H1 (cell line): Measurements from ENCODE around the gene MCCD1. TPM values are rescaled to one million over a fixed set of nuclear protein-coding genes. Genes with fewer than 3 reads are reported as not detected.

Experiments used
- CTCF ChIA-PET: fragments of 300-600 bp; sonication (Branson Sonifier 250); formaldehyde crosslinking; loops from one replicate; lab custom pipeline; 2021; ENCODE audit not compliant: partially characterized antibody; lab: Charles Lee
- POLR2A ChIA-PET: fragments of 300-600 bp; sonication (Branson Sonifier 250); formaldehyde crosslinking; loops from one replicate; lab custom pipeline; 2021; ENCODE audit warnings: inconsistent platforms; ENCODE audit not compliant: partially characterized antibody; lab: Charles Lee
- DNase-seq, 2 experiments: peaks; one replicate each; pipeline versions ENCODE4 v3.0.0 to v3.0.0-alpha.2; 2010 to 2022; ENCODE audit warnings: low spot score in 2 of 2, low read depth in 1 of 2, mixed read lengths in 1 of 2
- FAIRE-seq: peaks from 2 replicates; lab custom pipeline; 2011; peaks lifted over from hg19 to GRCh38; lab: Jason Lieb, UNC
- H2AFZ ChIP-seq: 2 replicates; pipeline ENCODE4 v1.8.1; 2012; ENCODE audit warnings: low read length, inconsistent platforms
- H2AK5ac ChIP-seq: 2 replicates; pipeline ENCODE4 v1.6.1; 2013; ENCODE audit warnings: low read depth, low read length
- H2BK120ac ChIP-seq: replicated peaks from 2 replicates; pipeline ENCODE3; 2013; ENCODE audit warnings: low read depth, low read length, inconsistent platforms
- H2BK12ac ChIP-seq: 2 replicates; pipeline ENCODE4 v1.6.1; 2013; ENCODE audit warnings: low read depth, low read length
- H2BK15ac ChIP-seq: 2 replicates; pipeline ENCODE4 v1.6.1; 2013; ENCODE audit warnings: low read length
- H2BK20ac ChIP-seq: 2 replicates; pipeline ENCODE4 v1.6.1; 2013; ENCODE audit warnings: low read length
- H2BK5ac ChIP-seq: 2 replicates; pipeline ENCODE4 v1.6.1; 2013; ENCODE audit warnings: low read depth, low read length
- H3K14ac ChIP-seq: 2 replicates; pipeline ENCODE4 v1.6.1; 2013; ENCODE audit warnings: inconsistent platforms; ENCODE audit not compliant: insufficient read length
- H3K18ac ChIP-seq: 2 replicates; pipeline ENCODE4 v1.6.1; 2013; ENCODE audit warnings: low read length; ENCODE audit errors: extremely low read depth
- H3K23ac ChIP-seq: 2 replicates; pipeline ENCODE4 v1.6.1; 2013; ENCODE audit warnings: inconsistent platforms; ENCODE audit not compliant: insufficient read length
- H3K23me2 ChIP-seq: 2 replicates; pipeline ENCODE4 v1.6.1; 2013; ENCODE audit warnings: low read depth, low read length
- H3K27ac ChIP-seq: 2 replicates; pipeline ENCODE4 v1.6.1; 2011; ENCODE audit warnings: low read depth, low read length, inconsistent platforms
- H3K27me3 ChIP-seq, 4 experiments: replicated peaks in 1 of 4; 1 replicate in 1 of 4; 2 replicates in 3 of 4; pipeline versions ENCODE4 v1.6.1 to v1.8.1; 2011 to 2013; ENCODE audit warnings: low read length in 3 of 4, mild to moderate bottlenecking in 3 of 4, inconsistent platforms in 2 of 4, mixed read lengths in 2 of 4, moderate library complexity in 1 of 4; ENCODE audit not compliant: control insufficient read depth in 3 of 4, insufficient read depth in 3 of 4; ENCODE audit errors: extremely low read depth in 1 of 4
- H3K36me3 ChIP-seq, 4 experiments: 2 replicates each; pipeline versions ENCODE4 v1.6.1 to v1.8.1; 2011 to 2013; ENCODE audit warnings: mild to moderate bottlenecking in 4 of 4, low read length in 3 of 4, moderate library complexity in 2 of 4, control low read depth in 1 of 4, inconsistent platforms in 1 of 4; ENCODE audit not compliant: insufficient read depth in 4 of 4, control insufficient read depth in 2 of 4
- H3K4ac ChIP-seq: replicated peaks from 2 replicates; pipeline ENCODE3; 2013; ENCODE audit warnings: low read length, low read depth, mixed read lengths, inconsistent platforms; ENCODE audit not compliant: insufficient read length
- H3K4me1 ChIP-seq, 4 experiments: replicated peaks in 1 of 4; 1 replicate in 1 of 4; 2 replicates in 3 of 4; pipeline versions ENCODE4 v1.6.1 to v1.8.1; 2011 to 2013; ENCODE audit warnings: low read length in 3 of 4, inconsistent platforms in 2 of 4, mixed read lengths in 1 of 4; ENCODE audit not compliant: insufficient read depth in 4 of 4, control insufficient read depth in 3 of 4
- H3K4me2 ChIP-seq, 2 experiments: 2 replicates each; pipeline versions ENCODE4 v1.6.1 to v1.8.1; 2011 to 2013; ENCODE audit warnings: low read depth in 2 of 2, low read length in 2 of 2, control low read depth in 1 of 2, inconsistent platforms in 1 of 2, mild to moderate bottlenecking in 1 of 2; ENCODE audit not compliant: insufficient read depth in 1 of 2
- H3K4me3 ChIP-seq, 4 experiments: fragments of 200-600, 300-600 bp in 1 of 4; sonication (generic), shearing (Covaris generic), sonication (Bioruptor Twin) in 1 of 4; 2 replicates each; pipeline versions ENCODE4 v1.5.1 to v1.8.1; 2011 to 2016; ENCODE audit warnings: low read length in 4 of 4, low read depth in 3 of 4, control low read depth in 2 of 4, inconsistent platforms in 2 of 4, mild to moderate bottlenecking in 2 of 4, mixed read lengths in 1 of 4, moderate library complexity in 1 of 4; ENCODE audit not compliant: insufficient read depth in 2 of 4; ENCODE audit errors: extremely low read depth in 1 of 4
- H3K56ac ChIP-seq: replicated peaks from 2 replicates; pipeline ENCODE3; 2013; ENCODE audit warnings: low read depth, mild to moderate bottlenecking, mixed read lengths, low read length, inconsistent platforms; ENCODE audit not compliant: insufficient read length
- H3K79me1 ChIP-seq: 2 replicates; pipeline ENCODE4 v1.6.1; 2013; ENCODE audit warnings: low read depth, low read length, control low read depth
- H3K79me2 ChIP-seq, 2 experiments: 2 replicates each; pipeline versions ENCODE4 v1.6.1 to v1.8.1; 2012 to 2013; ENCODE audit warnings: low read length in 2 of 2, mild to moderate bottlenecking in 2 of 2, inconsistent platforms in 1 of 2; ENCODE audit not compliant: insufficient read depth in 2 of 2, control insufficient read depth in 1 of 2
- H3K9ac ChIP-seq, 4 experiments: replicated peaks in 1 of 4; 1 replicate in 1 of 4; 2 replicates in 3 of 4; pipeline versions ENCODE4 v1.6.1 to v1.8.1; 2011 to 2013; ENCODE audit warnings: low read depth in 3 of 4, low read length in 3 of 4, control low read depth in 2 of 4, mild to moderate bottlenecking in 2 of 4, moderate library complexity in 2 of 4, inconsistent platforms in 1 of 4; ENCODE audit errors: extremely low read depth in 1 of 4
- H3K9me3 ChIP-seq, 2 experiments: 2 replicates each; pipeline versions ENCODE4 v1.6.1 to v1.8.1; 2012 to 2013; ENCODE audit warnings: mild to moderate bottlenecking in 2 of 2, moderate library complexity in 2 of 2, control low read depth in 1 of 2, inconsistent platforms in 1 of 2, low read depth in 1 of 2, low read length in 1 of 2, mixed read lengths in 1 of 2; ENCODE audit not compliant: insufficient read depth in 2 of 2
- H4K20me1 ChIP-seq, 2 experiments: replicated peaks in 1 of 2; 2 replicates each; pipeline versions ENCODE3 to v1.8.1; 2011 to 2013; ENCODE audit warnings: inconsistent platforms in 2 of 2, low read length in 2 of 2, mild to moderate bottlenecking in 1 of 2; ENCODE audit not compliant: insufficient read depth in 2 of 2, control insufficient read depth in 1 of 2
- H4K5ac ChIP-seq: 2 replicates; pipeline ENCODE4 v1.6.1; 2013; ENCODE audit warnings: low read length, low read depth, mixed read lengths, inconsistent platforms; ENCODE audit not compliant: insufficient read length
- H4K8ac ChIP-seq: 2 replicates; pipeline ENCODE4 v1.8.0; 2013; ENCODE audit warnings: mild to moderate bottlenecking, moderate library complexity, low read length, inconsistent platforms; ENCODE audit not compliant: insufficient read depth; ENCODE audit errors: extremely low read depth
- H4K91ac ChIP-seq: replicated peaks from 2 replicates; pipeline ENCODE3; 2013; ENCODE audit warnings: low read length, mixed read lengths, inconsistent platforms; ENCODE audit not compliant: insufficient read length
- CBX5 ChIP-seq: fragments of 300-800, 300-1000 bp; sonication (generic); IDR thresholded peaks from 2 replicates; pipeline ENCODE4 v1.7.1; 2016; ENCODE audit warnings: antibody characterized with exemption, low read length, low read depth
- GTF2F1 ChIP-seq: IDR thresholded peaks from 2 replicates; pipeline ENCODE4 v1.6.1; 2012; ENCODE audit warnings: low read depth, low read length, improper control_type of control experiment, borderline replicate concordance
- HDAC6 ChIP-seq: IDR thresholded peaks from one replicate; pipeline ENCODE4 v1.7.1; 2012; ENCODE audit warnings: low read depth, mild to moderate bottlenecking, inconsistent platforms, low read length, moderate library complexity
- JUND ChIP-seq: IDR thresholded peaks from 2 replicates; pipeline ENCODE4 v1.6.1; 2011; ENCODE audit warnings: mild to moderate bottlenecking, improper control_type of control experiment, low read length
- KDM5A ChIP-seq: fragments of 200-600 bp; IDR thresholded peaks from 2 replicates; pipeline ENCODE4 v1.7.1; 2012; ENCODE audit warnings: mild to moderate bottlenecking, low read length, inconsistent platforms, mixed read lengths
- POLR2AphosphoS5 ChIP-seq: IDR thresholded peaks from 2 replicates; pipeline ENCODE4 v1.6.1; 2011; ENCODE audit warnings: low read depth, low read length
- RFX5 ChIP-seq: IDR thresholded peaks from 2 replicates; pipeline ENCODE4 v1.6.1; 2011; ENCODE audit warnings: low read depth, low read length, improper control_type of control experiment, borderline replicate concordance
- SIRT6 ChIP-seq: IDR thresholded peaks from one replicate; pipeline ENCODE4 v1.7.1; 2012; ENCODE audit warnings: low read length, inconsistent platforms
- SIX5 ChIP-seq: IDR thresholded peaks from 2 replicates; pipeline ENCODE4 v1.6.1; 2011; ENCODE audit warnings: mild to moderate bottlenecking, low read depth, low read length
- SP2 ChIP-seq: IDR thresholded peaks from 2 replicates; pipeline ENCODE4 v1.6.1; 2012; ENCODE audit warnings: mild to moderate bottlenecking, low read length, inconsistent platforms
- TBP ChIP-seq: IDR thresholded peaks from 2 replicates; pipeline ENCODE4 v1.6.1; 2011; ENCODE audit warnings: low read depth, low read length, improper control_type of control experiment
- TCF12 ChIP-seq: IDR thresholded peaks from 2 replicates; pipeline ENCODE4 v1.6.1; 2011; ENCODE audit warnings: low read depth, mild to moderate bottlenecking, low read length
- WGBS, 2 experiments: shearing (Covaris generic) in 1 of 2; methylation state at CpG; one replicate each; pipeline versions ENCODE4 v1.1.6 to v1.1.7; 2013 to 2015; ENCODE audit warnings: low lambda C conversion rate in 2 of 2, mixed read lengths in 2 of 2, inconsistent platforms in 1 of 2, low coverage in 1 of 2, missing lambda C conversion rate in 1 of 2; ENCODE audit not compliant: insufficient replicate concordance in 2 of 2, insufficient coverage in 1 of 2, insufficient read length in 1 of 2; ENCODE audit errors: extremely low coverage in 1 of 2, missing lambda C conversion rate in 1 of 2; 5-methylcytosine and 5-hydroxymethylcytosine counted together
- polyA plus RNA-seq, 7 experiments: library from polyadenylated mRNA; depleted of rRNA in 3 of 7; stranded (reverse) in 5 of 7; unstranded in 2 of 7; fragments of >200 nt in 5 of 7; fragments of 200-250 nt in 2 of 7; gene quantifications; 1 replicate in 5 of 7; 2 replicates in 1 of 7; 4 replicates in 1 of 7; pipeline versions ENCODE4 v1.2.1 to v1.2.3, GENCODE V29; 2011 to 2013; ENCODE audit warnings: missing spikeins in 2 of 7, mixed read lengths in 2 of 7
- total RNA-seq: library from RNA; stranded (reverse); fragmentation: NEBNext Ultra II Directional; extraction: Animal tissue kit (Norgen Biotek cat#: 25700); gene quantifications from 2 replicates; pipeline ENCODE4 v1.2.1, GENCODE V29; 2021

MCCD1 gene
- total and polyA plus RNA-seq, 2 of the 8 experiments (the other 6 are each of a cell fraction or from before 2014, with no cell fraction given) = not detected

DNA sequence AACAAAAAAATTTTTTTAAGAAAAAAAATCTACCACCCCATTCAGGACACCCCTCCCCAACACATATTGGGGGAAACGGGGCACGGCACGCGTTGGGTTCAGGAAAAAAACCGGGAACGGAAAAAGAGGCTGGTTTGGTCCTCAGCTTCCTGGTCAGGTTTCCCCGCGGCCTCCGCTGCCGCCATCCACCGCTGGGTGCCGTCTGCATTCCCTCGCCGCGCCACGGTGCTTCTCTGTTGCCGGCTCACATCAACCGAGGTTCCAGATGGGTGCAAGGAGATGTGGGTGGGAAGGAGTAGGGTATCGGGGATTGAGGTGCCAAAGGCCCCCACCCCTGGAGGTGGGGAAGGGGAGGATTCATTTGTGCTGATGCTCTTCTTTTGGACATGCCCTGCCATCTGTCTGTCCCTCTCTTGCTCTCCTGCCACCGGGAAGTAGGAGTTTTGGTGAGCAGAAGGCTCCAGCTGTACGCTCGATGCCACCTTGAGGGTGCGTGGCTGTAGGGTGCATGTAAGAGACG is 5.8 kb downstream of the MCCD1 start:
- H3K79me1 ChIP-seq = peaks cover 10% of the 10 kb centered on the region; the same call in 1 of the 2 replicates
- CTCF ChIA-PET = interaction anchor here (0.7 kb wide), 1 partner anchor 64 kb away, joined by 3 read pairs; no protein-coding TSS in a partner anchor
- 93% methylated on average over 18 of the region's 24 CpGs; no CpG with 5 or more reads in 1 of the 2 experiments for WGBS, 2 experiments
- TF ChIP-seq SIX5 (no peak), KDM5A (no peak), SP2 (no peak), HDAC6 (no peak), CBX5 (no peak), RFX5 (no peak), GTF2F1 (no peak), POLR2AphosphoS5 (no peak), TCF12 (no peak), TBP (no peak), JUND (no peak), SIRT6 (no peak)

More for the DNA sequence above, 5.8 kb downstream of the MCCD1 start:
- H3K9ac ChIP-seq = no peak overlapping the region
- H4K8ac ChIP-seq = peak overlapping the region; percentile 1; the same call in 1 of the 2 replicates
- no peak overlapping the region for H3K4me3 ChIP-seq
- H3K14ac ChIP-seq = no peak overlapping the region
- peaks cover 15 to 51% of the 10 kb centered on the region in 2 experiments for H3K79me2 ChIP-seq
- no peak overlapping the region for H3K56ac ChIP-seq
- no peak for DNase-seq
- H3K18ac ChIP-seq = no peak overlapping the region
- no peak overlapping the region for H2BK15ac ChIP-seq
- H2BK20ac ChIP-seq = no peak overlapping the region
- no peak overlapping the region for H3K23ac ChIP-seq
- no peak overlapping the region for H3K4me2 ChIP-seq
- no peak overlapping the region for H2BK5ac ChIP-seq
- no peaks in the 10 kb centered on the region for H3K27me3 ChIP-seq
- H2AK5ac ChIP-seq = no peak overlapping the region
- no peak for FAIRE-seq
- H3K9me3 ChIP-seq = no peaks in the 10 kb centered on the region
- no peak overlapping the region for H4K91ac ChIP-seq
- POLR2A ChIA-PET = interaction anchor here (0.8 to 18.4 kb wide), 12 partner anchors 4 to 117 kb away, joined by 3 to 428 read pairs (median 5); partner anchors contain the start of genes ATP6V1G2, DDX39B, MCCD1 and NCR3
- no peak overlapping the region for H2BK12ac ChIP-seq
- H2AFZ ChIP-seq = no peak overlapping the region
- no peak overlapping the region for H4K5ac ChIP-seq
- H3K4me1 ChIP-seq = peaks cover 2 to 8% (median 5%) of the 10 kb centered on the region in 4 experiments; a peak in 5 of 7 replicates
- no peak overlapping the region for H3K4ac ChIP-seq
- peaks cover 78 to 100% (median 92%) of the 10 kb centered on the region in 4 experiments for H3K36me3 ChIP-seq
- peaks cover 48% of the 10 kb centered on the region in 2 experiments for H4K20me1 ChIP-seq
- H2BK120ac ChIP-seq = no peak overlapping the region
- no peak overlapping the region for H3K27ac ChIP-seq
- no peaks in the 10 kb centered on the region for H3K23me2 ChIP-seq
